ENCODE measurements around the gene BANF2.
"Not testable (repeated sequence)": the region's sequence is repeated elsewhere in the genome, so short reads cannot be mapped to it uniquely, and the experiment has no call there.

Gene BANF2

GRCh38 chr20:17767624-17768023, 67.9 kb downstream of the BANF2 start:
- no peak for DNase-seq

GRCh38 chr20:17768271-17768670, 68.5 kb downstream of the BANF2 start:
- DNase-seq: no peak

GRCh38 chr20:17769716-17770115, 70.0 kb downstream of the BANF2 start:
- DNase-seq: not testable (repeated sequence)

DNA sequence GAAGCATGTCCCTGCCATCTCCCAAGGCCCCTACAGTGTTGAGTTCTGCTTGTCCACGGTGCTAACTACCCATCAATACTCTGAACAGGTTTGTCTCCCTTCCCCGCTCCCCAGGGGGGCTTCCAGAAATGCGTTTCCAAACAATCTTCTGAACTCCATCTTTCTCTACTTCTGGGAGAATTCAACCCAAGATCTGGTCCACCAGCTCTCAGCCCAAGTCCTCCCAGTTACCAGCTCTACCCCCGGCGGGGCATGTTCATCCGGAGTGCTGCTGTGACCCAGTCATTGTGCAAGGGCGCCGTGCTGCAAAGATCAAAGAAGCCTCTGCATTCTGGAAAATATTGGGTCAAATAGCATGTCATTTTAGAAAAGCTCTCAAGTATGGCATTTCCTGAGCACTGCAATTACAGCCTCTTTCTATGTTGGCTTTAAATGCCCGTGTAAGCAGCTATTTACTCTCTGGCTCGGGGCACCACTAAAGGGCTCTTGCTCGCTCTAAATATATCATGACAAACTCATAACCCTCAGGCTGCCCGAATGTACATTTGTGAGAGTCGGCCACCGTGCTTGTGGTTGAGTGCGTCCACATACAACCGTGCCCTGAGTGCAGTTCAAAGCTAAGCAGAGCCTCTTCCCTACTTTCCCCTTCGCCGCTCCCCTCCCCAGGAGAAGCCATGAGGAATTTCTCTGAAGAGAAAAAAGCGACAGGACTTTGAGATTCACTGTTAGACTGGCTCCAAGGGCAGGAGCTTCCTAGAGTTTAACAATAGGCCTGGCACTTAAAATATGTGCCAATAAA, 71.6 kb downstream of the BANF2 start:
- no peak for DNase-seq

DNA sequence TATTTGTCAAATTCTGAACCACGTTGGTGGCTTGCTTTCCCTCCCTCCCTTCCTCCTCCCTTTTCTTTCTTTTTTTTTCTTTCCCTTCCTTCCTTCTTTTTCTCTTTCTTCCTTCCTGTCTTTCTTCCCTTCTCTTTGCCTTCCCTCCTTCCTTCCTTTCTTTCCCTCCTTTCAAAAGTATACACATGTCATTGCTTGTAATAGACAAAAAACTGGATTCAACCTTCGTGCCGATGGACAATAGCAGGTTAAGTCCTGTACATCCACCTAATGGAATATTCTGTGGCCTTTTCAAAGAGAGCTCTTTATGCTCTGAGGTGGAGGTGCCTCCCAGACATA, 72.2 kb downstream of the BANF2 start:
- DNase-seq: no peak

GRCh38 chr20:17773619-17774018, 73.9 kb downstream of the BANF2 start:
- DNase-seq: no peak

DNA sequence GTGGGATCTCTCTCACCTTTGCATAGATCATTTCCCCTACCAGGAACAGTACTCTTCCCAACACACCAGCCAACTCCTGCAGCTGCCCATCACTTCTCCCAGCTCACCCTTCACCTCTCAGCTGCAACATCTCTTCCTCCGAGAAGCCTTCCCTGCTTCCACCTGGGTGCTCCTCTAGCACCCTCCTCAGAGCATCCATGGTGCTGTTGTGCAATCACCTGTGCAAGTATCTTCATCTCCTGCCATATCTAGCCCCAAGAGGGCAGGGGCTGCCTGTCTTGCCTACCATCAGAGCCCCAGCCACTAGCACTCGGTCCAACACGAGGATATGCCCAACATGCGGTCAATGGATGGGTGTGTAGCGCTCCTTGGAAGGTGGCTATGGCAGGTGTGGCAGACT, 75.8 kb downstream of the BANF2 start:
- DNase-seq: no peak

- DNase-seq: no peak
Measured at GRCh38 chr20:17776551-17776950, 76.8 kb downstream of the BANF2 start.

DNA sequence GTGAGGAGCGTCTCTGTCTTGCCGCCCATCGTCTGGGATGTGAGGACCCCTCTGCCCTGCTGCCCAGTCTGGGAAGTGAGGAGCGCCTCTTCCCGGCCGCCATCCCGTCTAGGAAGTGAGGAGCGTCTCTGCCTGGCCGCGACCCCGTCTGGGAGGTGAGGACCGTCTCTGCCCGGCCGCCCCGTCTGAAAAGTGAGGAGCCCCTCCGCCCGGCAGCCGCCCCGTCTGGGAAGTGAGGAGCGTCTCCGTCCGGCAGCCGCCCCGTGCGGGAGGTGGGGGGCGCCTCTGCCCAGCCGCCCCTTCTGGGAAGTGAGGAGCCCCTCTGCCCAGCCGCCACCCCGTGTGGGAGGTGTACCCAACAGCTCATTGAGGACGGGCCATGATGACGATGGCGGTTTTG, 79.2 kb downstream of the BANF2 start:
- not testable (repeated sequence) for DNase-seq

DNA sequence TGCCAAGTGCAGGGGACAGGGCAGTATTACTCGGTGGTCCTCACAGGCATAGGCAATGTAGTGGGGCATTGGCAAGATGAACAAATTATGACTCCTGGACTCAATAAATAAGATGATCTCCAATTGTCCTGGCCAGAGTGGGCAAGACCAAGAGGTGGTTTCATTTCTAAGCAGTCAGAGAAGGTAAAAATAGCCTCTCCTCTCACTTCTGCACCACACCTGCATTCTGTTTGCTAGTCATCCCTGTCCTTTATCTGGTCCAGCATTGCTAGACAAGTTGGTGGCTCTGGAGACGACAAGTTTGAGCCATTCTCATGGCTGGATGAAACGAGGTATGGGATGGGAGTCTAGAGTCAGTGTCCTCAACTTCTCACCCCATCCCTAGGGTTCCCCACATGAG, 83.0 kb downstream of the BANF2 start:
- no peak for DNase-seq

DNA sequence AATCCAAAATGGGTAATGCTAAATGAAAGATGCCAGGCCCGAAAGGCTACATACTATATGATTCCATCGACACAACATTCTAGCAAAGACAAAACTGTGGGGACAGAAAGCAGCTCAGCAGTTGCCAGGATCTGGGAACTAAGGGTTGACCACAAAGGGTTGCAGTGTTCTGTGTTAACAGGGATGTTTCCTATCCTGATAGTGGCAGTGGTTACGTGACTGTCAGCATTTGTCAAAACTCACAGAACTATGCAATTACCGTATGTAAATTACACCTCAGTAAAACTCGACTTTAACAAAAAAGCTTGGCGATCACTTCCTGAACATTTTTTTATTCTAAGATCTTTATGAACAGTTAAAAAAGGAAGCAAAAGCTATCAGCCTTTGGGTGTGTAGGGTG, 83.9 kb downstream of the BANF2 start:
- no peak for DNase-seq

DNA sequence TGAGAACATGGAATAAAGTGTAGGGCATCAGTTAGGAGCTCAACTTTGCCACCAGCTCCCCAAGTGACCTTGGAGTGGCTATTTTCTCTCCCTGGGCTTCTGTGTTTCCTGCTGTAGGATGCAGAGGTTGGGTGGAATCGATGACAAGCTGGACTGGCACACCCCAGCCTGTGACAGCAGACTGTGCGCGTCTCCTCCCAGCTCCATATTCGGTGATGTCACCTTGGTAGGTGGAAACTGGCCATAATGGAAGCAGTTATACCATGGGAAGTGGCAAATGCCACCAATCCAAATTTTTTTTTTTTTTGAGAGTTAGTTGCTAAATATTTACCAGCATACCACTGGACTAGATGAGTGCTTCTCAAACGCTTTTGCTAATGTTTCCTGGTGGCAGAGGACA, 85.2 kb downstream of the BANF2 start:
- DNase-seq: no peak
